Eye (tissue), 1 donor: ENCODE data around the gene TPST1.
"Not testable (repeated sequence)": the region's sequence is repeated elsewhere in the genome, so short reads cannot be mapped to it uniquely, and the experiment has no call there.

Experiments used
- DNase-seq: peaks from one replicate; pipeline ENCODE4 v3.0.0-alpha.2; 2015

TPST1 gene

GRCh38 chr7:66344166-66344565, 139.0 kb downstream of the TPST1 start:
- no peak for DNase-seq

GRCh38 chr7:66348531-66348930, 143.4 kb downstream of the TPST1 start:
- DNase-seq = no peak

GRCh38 chr7:66348959-66349358, 143.8 kb downstream of the TPST1 start:
- no peak for DNase-seq

DNA sequence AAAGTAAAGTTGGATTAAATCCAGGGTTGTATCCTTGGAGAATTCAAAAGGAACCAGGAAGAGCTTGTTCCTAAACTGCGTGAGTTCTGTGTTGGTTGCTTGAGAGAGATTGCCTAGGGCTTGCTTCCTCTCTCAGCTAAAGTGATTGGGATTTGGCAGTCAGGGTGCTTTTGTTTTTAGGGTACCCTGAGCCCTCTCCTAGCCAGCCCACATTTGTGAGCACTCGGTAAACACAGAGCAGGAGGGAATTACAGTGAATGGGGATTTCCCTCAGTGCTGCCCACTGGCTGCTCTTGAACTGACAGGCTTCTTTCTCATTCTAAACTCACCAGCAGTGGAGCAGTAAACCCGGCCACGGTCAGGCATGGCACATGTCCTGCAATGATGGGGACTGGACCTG, 146.9 kb downstream of the TPST1 start:
- no peak for DNase-seq

GRCh38 chr7:66353547-66353946, 148.4 kb downstream of the TPST1 start:
- no peak for DNase-seq

DNA sequence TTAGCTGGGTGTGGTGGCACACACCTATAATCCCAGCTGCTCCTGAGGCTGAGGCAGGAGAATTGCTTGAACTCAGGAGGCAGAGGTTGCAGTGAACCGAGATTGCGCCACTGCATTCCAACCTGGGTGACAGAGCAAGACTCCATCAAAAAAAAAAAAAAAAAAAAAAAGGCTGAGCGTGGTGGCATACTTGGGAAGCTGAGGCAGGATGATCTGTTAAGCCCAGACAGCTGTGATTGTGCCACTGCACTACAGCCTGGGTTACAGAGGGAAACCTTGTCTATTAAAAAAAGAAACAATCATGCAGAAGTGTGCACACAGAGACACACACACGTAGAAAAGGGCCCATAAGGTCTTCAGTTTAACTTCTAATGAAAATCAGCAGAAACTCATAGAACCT, 150.6 kb downstream of the TPST1 start:
- DNase-seq = no peak

GRCh38 chr7:66356277-66356721, 151.2 kb downstream of the TPST1 start:
- DNase-seq = no peak

DNA sequence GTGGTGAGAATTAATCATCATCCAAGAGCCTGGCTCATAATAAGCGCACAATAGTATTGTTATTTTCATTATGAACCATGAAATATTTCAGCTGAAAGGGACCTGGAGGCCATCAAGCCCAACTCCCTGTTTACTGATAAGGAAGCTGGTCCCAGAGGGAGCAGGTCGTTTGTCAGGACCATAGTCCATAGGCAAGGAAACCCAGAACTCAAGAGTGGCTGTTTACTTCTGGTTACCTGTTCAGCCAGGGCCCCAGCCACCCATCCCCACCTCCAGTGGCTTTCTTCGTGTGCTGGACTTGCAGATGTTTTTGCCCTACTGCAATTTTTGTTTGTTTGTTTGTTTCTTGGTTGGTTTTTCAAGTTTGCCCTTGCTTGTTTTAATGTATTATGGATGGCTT, 152.0 kb downstream of the TPST1 start:
- no peak for DNase-seq

DNA sequence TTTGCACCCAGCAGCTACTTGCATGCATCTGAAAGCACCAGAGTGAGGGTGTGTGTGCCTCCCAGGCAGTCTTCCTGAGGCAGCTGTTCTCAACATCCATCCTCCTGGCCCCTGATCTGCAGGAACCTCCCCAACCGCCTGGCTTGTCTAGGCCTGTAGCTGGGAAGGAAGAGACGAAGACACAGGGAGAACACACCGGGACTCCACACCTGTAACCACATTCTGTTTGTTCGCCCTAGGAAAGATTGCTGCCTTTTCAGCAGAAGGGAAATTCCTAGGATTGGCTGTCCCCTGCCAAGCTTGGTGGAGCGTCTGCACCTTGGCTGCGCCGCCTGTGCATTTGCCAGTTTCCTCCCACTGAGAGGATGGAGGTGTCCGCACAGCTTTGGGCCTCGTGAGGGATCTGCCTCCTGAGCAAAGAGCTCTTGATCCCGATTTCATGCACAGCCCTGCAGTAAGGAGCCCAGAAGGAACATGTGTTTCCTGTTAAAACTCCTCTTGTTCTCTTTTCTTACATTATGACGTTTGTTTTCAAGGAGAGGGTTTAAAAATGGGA, 154.6 kb downstream of the TPST1 start:
- DNase-seq = peak; percentile 36

DNA sequence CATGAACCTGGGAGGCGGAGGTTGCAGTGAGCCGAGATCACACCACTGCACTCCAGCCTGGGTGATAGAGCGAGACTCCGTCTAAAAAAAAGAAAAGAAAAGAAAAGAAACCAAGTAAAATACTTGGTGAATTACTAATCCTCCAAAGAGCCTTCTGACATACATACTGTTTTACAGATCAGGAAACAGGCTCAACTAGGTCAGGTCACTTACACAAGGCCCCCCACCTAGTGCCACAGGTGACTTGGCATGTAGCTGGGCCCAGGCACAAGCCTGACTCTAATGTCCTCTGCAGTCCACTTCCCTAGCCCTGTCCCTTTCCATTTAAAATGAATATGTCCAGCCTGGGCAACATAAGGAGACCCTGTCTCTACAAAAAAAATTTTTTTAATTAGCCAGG, 157.0 kb downstream of the TPST1 start:
- DNase-seq = no peak

DNA sequence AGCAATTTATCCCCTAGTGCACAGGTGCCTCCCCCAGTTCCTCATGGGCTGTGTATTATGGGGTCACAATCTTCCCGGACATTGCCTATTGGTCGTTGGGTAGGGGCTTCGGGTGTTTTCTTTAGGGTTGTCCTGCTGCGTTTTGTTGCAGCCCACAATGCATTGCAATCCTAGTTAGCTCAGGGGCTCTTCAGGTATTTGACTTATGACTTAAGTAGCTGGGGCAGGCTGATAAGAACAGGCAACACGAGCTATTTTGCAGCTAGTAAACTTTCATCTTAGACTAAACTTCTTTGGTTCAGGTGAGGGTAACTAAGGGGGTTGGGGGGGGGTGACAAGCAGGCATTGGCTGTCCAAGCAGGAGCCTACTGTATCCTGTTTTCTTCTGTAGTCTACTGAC, 158.5 kb downstream of the TPST1 start:
- no peak for DNase-seq

- DNase-seq = not testable (repeated sequence)
Measured at GRCh38 chr7:66365031-66365430, 159.9 kb downstream of the TPST1 start.

- no peak for DNase-seq
Measured at GRCh38 chr7:66371096-66371824, 166.1 kb downstream of the TPST1 start.

- not testable (repeated sequence) for DNase-seq
Measured at GRCh38 chr7:66374141-66374840, 169.2 kb downstream of the TPST1 start.

DNA sequence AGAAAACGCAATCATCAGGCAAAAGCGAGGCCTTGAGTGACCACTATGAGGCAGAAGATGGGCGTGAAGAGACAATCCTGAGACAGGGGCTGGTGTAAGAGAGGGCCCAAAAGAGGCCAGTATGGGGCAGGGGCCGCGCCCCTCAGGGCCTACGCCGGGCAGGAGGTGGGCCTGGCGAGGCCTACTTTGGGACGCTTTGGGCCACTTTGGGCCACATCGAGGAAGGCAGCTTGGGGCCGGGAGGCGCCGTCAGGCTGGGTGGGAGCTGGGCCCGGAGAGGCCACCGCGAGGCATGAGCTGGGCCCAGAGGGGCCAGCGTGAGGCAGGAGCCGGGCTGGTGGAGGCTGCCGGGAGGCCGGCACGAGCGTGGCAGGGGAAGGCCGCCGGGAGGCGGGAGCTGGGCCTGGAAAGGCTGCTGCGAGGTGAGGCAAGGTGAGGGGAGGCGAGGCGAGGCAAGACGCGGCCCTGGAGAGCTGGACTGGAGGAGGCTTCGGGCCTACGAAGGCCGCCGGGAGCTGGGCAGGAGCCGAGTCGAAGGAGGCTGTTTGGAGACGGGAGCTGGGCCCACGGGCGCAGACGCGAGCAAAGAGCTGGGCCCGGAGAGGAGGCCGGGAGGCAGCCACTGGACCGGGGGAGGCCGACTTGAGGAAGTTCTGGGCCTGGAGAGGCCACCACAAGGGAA, 171.3 kb downstream of the TPST1 start:
- no peak for DNase-seq

- no peak for DNase-seq
Measured at GRCh38 chr7:66377045-66377444, 171.9 kb downstream of the TPST1 start.

DNA sequence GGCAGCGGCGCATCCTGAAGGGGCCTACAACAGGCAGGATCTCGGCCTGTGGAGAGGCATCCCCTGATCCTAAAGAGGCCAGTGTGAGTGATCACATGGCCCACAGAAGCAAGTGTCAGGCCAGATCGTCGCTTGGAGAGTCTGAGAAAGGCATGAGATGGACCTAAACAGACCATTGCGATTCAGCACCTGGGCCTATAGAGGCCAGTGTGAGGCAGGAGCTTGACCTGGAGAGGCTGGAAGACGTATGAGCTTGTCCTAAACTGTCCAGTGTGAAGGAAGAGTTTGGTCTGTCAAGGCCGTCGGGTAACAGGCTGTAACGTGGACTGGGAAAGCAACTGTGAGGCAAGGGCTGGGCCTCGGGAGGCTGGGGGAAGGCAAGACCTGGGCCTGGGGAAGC, 172.6 kb downstream of the TPST1 start:
- no peak for DNase-seq

DNA sequence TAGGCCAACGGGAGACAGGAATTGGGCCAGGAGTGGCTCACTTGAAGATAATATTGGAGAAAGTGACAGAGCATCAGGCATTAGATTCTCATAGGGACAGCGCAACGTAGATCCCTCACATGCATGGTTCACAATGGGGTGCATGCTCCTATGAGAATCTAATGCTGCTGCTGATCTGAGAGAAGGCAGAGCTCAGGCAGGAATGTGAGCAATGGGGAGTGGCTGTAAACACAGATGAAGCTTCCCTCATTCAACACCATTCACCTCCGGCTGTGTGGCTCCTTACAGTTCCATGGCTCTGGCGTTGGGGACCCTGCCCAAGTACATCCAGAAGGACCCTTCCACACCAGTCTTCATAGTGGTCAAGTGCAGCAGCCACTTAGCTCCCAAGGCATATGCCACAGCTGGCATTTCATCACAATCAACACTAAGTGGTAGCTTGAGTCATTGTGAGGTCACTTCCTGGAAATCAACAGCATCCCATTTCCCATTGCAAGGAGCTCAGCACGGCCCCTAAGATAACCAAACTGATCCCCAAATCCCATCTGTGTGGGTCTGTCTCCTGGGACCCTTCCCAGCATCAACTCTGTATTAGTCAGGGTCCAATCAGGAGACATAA, 174.5 kb downstream of the TPST1 start:
- DNase-seq = no peak

DNA sequence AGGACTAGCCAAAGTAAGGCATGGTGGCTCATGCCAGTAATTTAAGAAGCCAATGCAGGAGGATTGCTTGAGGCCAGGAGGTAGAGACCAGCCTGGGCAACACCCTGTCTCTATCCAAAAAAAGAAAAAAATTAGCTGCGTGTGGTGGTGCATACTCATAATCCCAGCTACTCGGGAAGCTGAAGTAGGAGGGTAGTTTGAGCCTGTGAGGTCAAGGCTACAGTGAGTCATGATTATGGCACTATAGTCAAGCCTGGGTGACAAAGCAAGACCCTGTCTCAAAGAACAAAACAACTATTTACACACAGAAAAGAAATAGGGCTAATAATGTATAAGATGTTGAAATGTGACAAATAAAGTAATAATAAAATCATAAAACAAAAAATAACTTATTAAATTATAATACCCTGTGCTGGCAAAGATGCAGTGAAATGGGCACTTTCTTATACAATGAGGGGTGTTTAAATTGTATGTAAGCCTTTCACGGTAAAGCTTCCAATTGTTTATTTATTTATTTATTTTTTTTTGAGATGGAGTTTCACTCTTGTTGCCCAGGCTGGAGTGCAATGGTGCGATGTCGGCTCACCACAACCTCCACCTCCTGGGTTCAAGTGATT, 175.2 kb downstream of the TPST1 start:
- peak; percentile 25 for DNase-seq

DNA sequence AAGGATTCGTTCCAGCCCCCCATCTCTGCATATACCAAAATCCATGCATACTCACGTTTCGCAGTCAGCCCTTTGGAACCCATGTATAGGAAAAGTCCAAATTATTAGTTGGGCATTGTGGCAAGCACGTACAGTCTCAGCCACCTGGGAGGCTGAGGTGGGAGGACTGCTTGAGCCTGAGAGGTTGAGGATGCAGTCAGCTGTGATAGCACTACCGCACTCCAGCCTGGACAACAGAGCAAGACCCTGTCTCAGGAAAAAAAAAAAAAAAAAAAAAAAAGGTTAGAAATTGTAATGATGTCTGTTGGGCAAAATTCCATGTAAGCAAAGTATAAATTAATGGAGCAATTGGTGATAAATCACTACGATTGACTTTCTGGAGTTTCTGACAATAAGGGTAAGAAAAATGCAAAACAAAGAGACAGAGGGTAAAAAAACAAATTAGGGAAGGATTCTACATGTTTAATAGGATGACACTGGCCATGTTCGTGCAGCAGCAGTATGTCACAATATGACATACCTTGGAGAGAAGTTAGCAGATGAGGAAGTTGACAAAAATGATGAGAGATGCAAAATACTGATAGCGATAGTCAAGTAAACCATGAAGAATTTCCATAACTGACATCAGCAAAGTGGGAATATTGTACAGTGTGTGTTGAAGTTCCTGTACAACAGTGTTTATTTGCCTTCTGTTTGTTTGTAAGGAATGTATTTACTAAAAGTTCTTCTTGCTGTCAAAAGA, 177.2 kb downstream of the TPST1 start:
- DNase-seq = not testable (repeated sequence)

DNA sequence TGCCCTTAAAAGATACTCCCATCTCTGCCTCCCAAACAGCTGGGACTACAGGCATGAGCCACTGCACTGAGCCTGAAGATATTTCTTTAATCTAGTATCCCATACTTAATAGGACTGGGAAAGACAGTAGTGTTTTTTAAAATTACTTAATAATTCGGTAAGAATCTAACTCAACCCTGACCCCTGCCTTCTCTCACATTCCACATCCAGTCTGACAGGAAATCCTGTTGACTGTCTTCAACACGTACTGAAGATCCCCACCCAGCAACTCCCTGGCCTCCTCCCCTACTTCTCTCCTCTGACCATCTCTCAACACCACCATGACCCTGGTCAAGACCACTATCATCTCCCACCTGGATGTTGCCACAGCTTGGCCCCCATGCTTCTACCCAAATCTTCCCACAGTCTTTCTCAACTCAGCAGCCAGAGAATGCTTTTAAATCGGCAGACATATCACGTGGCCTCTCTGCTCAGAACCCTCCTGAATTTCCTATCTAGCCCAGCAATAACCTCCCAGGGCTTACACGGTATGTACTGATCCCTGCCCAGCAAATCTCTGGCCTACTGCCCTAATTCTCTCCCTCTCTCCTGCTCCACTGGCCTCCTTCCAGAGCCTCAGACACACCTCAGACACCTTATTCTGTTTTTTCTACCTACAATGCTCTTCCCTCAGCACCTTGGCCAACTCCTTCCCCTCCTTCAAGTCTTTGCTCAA, 180.2 kb downstream of the TPST1 start:
- DNase-seq = not testable (repeated sequence)
